Ishikawa (cell line): ENCODE measurements around the gene RASAL2.

Experiments
- CEBPB ChIP-seq: IDR thresholded peaks from 2 replicates; pipeline ENCODE4 v1.6.1; 2012
- CREB1 ChIP-seq: IDR thresholded peaks from 2 replicates; pipeline ENCODE4 v1.6.1; 2012; ENCODE audit warnings: low read depth
- EGR1 ChIP-seq: IDR thresholded peaks from 2 replicates; pipeline ENCODE4 v1.6.1; 2012
- EP300 ChIP-seq: IDR thresholded peaks from 2 replicates; pipeline ENCODE4 v1.6.1; 2012; ENCODE audit warnings: borderline replicate concordance
- FOXM1 ChIP-seq: IDR thresholded peaks from 2 replicates; pipeline ENCODE4 v1.6.1; 2012; ENCODE audit warnings: low read depth, borderline replicate concordance
- NFIC ChIP-seq: IDR thresholded peaks from 2 replicates; pipeline ENCODE4 v1.6.1; 2012
- RAD21 ChIP-seq: IDR thresholded peaks from 2 replicates; pipeline ENCODE4 v1.6.1; 2012; ENCODE audit warnings: low read depth
- TAF1 ChIP-seq: IDR thresholded peaks from 2 replicates; pipeline ENCODE4 v1.6.1; 2012; ENCODE audit warnings: low read depth, mild to moderate bottlenecking
- TCF12 ChIP-seq: IDR thresholded peaks from 2 replicates; pipeline ENCODE4 v1.6.1; 2012; ENCODE audit warnings: low read depth
- TEAD4 ChIP-seq: IDR thresholded peaks from 2 replicates; pipeline ENCODE4 v1.6.1; 2012
- YY1 ChIP-seq: IDR thresholded peaks from 2 replicates; pipeline ENCODE4 v1.6.1; 2012; ENCODE audit warnings: low read depth
- ZBTB7A ChIP-seq: IDR thresholded peaks from 2 replicates; pipeline ENCODE4 v1.6.1; 2012; ENCODE audit warnings: low read depth
- TF ChIP-seq, protein P1 (sequence below): IDR thresholded peaks from 2 replicates; pipeline ENCODE4 v1.6.1; 2012; ENCODE audit warnings: low read depth, mild to moderate bottlenecking
- TF ChIP-seq, protein P2 (sequence below): IDR thresholded peaks from 2 replicates; pipeline ENCODE4 v1.6.1; 2012
- TF ChIP-seq, protein P3 (sequence below): IDR thresholded peaks from 2 replicates; pipeline ENCODE4 v1.6.1; 2012

RASAL2 gene

DNA sequence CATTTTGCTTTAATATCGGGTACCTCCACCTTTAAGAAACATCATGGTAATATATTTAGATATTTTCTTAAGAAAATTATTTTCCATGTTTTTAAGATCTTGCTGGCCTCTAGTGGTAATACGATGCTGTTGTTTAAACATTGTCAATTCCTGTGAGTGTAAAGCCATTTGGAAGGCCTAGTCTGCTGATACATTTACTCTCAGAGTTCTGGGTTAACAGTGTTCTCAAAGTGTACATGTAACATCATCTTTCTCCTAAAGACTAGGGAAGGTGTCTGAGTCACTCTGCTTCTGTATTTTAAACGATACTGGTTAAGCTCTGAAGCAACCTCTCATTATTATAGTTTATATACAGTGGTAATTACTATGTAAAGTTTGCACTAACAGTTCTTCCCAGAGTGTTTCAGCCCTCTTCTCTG is 189.1 kb downstream of the RASAL2 start:
- peak; percentile 64 for TF ChIP-seq RAD21
- TF ChIP-seq YY1 = no peak

DNA sequence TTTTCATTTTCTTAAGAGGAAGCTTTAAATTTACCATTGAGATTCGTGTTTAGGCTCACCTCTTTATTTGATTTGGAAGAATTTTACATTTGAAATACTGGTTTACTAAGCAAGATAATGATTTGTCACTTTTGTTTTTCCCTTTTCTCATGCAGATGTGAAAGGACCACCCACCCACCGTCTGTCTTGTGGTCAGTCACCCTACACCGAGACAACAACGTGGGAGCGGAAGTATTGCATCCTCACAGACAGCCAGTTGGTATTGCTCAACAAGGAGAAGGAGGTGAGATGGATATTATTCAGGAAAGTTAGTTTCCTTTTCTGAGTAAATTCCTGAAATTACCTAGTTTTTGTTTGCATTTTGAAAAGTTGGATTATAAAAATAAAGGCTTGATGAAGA is 189.5 kb downstream of the RASAL2 start:
- TF ChIP-seq TAF1 (no peak), FOXM1 (no peak), TEAD4 (no peak), YY1 (no peak), CEBPB (no peak), TCF12 (no peak), EP300 (no peak), ZBTB7A (no peak)
- TF ChIP-seq, protein P1, sequence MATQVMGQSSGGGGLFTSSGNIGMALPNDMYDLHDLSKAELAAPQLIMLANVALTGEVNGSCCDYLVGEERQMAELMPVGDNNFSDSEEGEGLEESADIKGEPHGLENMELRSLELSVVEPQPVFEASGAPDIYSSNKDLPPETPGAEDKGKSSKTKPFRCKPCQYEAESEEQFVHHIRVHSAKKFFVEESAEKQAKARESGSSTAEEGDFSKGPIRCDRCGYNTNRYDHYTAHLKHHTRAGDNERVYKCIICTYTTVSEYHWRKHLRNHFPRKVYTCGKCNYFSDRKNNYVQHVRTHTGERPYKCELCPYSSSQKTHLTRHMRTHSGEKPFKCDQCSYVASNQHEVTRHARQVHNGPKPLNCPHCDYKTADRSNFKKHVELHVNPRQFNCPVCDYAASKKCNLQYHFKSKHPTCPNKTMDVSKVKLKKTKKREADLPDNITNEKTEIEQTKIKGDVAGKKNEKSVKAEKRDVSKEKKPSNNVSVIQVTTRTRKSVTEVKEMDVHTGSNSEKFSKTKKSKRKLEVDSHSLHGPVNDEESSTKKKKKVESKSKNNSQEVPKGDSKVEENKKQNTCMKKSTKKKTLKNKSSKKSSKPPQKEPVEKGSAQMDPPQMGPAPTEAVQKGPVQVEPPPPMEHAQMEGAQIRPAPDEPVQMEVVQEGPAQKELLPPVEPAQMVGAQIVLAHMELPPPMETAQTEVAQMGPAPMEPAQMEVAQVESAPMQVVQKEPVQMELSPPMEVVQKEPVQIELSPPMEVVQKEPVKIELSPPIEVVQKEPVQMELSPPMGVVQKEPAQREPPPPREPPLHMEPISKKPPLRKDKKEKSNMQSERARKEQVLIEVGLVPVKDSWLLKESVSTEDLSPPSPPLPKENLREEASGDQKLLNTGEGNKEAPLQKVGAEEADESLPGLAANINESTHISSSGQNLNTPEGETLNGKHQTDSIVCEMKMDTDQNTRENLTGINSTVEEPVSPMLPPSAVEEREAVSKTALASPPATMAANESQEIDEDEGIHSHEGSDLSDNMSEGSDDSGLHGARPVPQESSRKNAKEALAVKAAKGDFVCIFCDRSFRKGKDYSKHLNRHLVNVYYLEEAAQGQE = no peak

DNA sequence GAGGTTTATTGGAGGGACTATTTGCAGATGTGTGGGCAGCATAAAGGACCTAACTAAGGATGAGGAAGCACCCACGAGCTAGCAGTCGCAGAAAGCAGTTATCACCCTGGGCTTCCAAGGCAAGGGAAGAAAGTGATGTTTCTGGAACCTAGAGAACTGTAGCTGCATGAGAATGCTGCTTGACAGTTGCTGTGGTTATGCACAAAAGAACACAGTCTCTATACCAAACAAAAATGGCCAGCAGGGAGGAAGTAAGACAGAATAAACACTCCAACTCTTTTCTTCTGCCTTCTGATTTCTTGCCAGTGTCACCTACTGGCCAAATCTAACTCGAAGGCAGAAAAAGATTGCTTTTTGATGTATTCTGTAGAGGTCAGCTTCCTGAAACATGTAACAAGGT is 190.2 kb downstream of the RASAL2 start:
- TF ChIP-seq, protein P2, sequence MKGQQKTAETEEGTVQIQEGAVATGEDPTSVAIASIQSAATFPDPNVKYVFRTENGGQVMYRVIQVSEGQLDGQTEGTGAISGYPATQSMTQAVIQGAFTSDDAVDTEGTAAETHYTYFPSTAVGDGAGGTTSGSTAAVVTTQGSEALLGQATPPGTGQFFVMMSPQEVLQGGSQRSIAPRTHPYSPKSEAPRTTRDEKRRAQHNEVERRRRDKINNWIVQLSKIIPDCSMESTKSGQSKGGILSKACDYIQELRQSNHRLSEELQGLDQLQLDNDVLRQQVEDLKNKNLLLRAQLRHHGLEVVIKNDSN = no peak
- TF ChIP-seq RAD21 = no peak
- TF ChIP-seq, protein P3, sequence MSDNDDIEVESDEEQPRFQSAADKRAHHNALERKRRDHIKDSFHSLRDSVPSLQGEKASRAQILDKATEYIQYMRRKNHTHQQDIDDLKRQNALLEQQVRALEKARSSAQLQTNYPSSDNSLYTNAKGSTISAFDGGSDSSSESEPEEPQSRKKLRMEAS = no peak
- no peak for TF ChIP-seq CEBPB
- TF ChIP-seq YY1 = no peak
- no peak for TF ChIP-seq TEAD4
- TF ChIP-seq TCF12 = no peak
- no peak for TF ChIP-seq NFIC
- TF ChIP-seq, protein P1 = no peak
- TF ChIP-seq ZBTB7A = no peak
- no peak for TF ChIP-seq FOXM1
- no peak for TF ChIP-seq EP300
- TF ChIP-seq EGR1 = no peak
- TF ChIP-seq CREB1 = no peak
- no peak for TF ChIP-seq TAF1

DNA sequence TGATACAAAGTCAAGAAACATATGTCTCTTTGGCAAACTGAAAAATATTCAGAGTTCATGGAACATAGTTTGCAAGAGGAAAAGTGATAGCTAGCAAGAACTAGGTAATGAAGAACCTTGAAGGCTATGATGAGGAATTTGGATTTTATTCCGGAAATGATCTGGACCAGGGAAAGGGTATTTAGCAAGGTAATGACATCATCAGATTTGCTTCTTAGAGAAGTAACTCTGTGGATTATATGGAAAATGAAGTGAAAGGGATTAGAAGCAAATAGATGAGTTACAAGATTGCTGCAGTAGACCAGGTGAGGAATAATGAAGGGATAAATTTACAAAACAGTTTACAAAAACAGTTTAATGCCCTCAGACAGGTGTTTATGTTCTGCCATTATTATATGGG is 197.3 kb downstream of the RASAL2 start:
- TF ChIP-seq CEBPB (no peak), NFIC (no peak), CREB1 (no peak), FOXM1 (no peak), TAF1 (no peak), TCF12 (no peak), YY1 (no peak), RAD21 (no peak), ZBTB7A (no peak), TEAD4 (no peak), EGR1 (no peak), EP300 (no peak)
- TF ChIP-seq, protein P2 = no peak
- TF ChIP-seq, protein P3 = no peak
- TF ChIP-seq, protein P1 = no peak

DNA sequence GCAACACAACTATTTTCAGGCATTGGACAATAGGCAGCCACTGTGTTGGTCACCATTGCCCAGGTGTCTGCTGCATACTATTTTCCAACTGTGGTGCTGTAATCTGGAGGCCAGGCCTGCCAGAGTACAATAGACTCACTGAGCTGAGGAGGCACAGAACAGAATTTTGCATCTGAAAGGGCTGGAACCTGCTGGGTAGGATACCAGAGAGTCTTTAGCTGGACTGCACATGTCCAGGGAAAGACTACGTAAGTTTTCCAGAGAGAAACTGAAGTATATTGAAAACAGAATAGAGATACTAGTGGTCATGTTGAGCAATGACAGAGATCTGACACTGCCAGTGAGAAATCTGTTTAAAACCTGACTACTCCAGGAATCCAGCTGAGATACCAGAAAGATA is 200.8 kb downstream of the RASAL2 start:
- no peak for TF ChIP-seq FOXM1
- TF ChIP-seq EP300 = no peak
- no peak for TF ChIP-seq RAD21
- TF ChIP-seq TAF1 = no peak
- TF ChIP-seq, protein P3 = no peak
- TF ChIP-seq ZBTB7A = no peak
- no peak for TF ChIP-seq NFIC
- TF ChIP-seq, protein P2 = no peak
- no peak for TF ChIP-seq YY1
- no peak for TF ChIP-seq CREB1
- TF ChIP-seq, protein P1 = no peak
- no peak for TF ChIP-seq TCF12
- TF ChIP-seq EGR1 = no peak
- TF ChIP-seq CEBPB = no peak
- no peak for TF ChIP-seq TEAD4
